Mesenchymal stem cell (in vitro differentiated cells and primary cell): Measurements from ENCODE around the gene FEZF2.

ENCODE experiments used
- DNase-seq: peaks from one replicate; pipeline ENCODE4 v3.0.0-alpha.2; 2013
- H2AFZ ChIP-seq: one replicate; pipeline ENCODE4 v1.6.1; 2013; ENCODE audit warnings: low read depth, mild to moderate bottlenecking, control low read depth, inconsistent platforms, low read length, moderate library complexity
- H2AK5ac ChIP-seq: 2 replicates; pipeline ENCODE4 v1.6.1; 2013; ENCODE audit warnings: low read length, moderate library complexity, mild to moderate bottlenecking, inconsistent platforms; ENCODE audit not compliant: severe bottlenecking
- H2BK120ac ChIP-seq: one replicate; pipeline ENCODE4 v1.6.1; 2013; ENCODE audit warnings: low read depth, mild to moderate bottlenecking, inconsistent platforms, low read length, moderate library complexity
- H2BK12ac ChIP-seq, 2 experiments: one replicate each; pipeline ENCODE4 v1.6.1; 2013; ENCODE audit warnings: inconsistent platforms in 2 of 2, low read length in 2 of 2, mild to moderate bottlenecking in 2 of 2, moderate library complexity in 2 of 2, control low read depth in 1 of 2
- H2BK15ac ChIP-seq: one replicate; pipeline ENCODE4 v1.6.1; 2013; ENCODE audit warnings: mild to moderate bottlenecking, low read depth, inconsistent platforms; ENCODE audit not compliant: poor library complexity, severe bottlenecking
- H2BK5ac ChIP-seq: 2 replicates; pipeline ENCODE4 v1.6.1; 2013; ENCODE audit warnings: low read depth, mild to moderate bottlenecking, low read length, control low read depth, inconsistent platforms; ENCODE audit not compliant: poor library complexity, severe bottlenecking
- H3K14ac ChIP-seq, 2 experiments: one replicate each; pipeline ENCODE4 v1.6.1; 2013; ENCODE audit warnings: inconsistent platforms in 2 of 2, low read length in 2 of 2, control low read depth in 1 of 2, mild to moderate bottlenecking in 1 of 2, moderate library complexity in 1 of 2
- H3K18ac ChIP-seq, 2 experiments: one replicate each; pipeline ENCODE4 v1.6.1; 2013; ENCODE audit warnings: inconsistent platforms in 2 of 2, low read length in 2 of 2, control low read depth in 1 of 2, low read depth in 1 of 2, mild to moderate bottlenecking in 1 of 2
- H3K23ac ChIP-seq, 2 experiments: one replicate each; pipeline ENCODE4 v1.6.1; 2013; ENCODE audit warnings: inconsistent platforms in 2 of 2, low read length in 2 of 2, mild to moderate bottlenecking in 2 of 2, moderate library complexity in 2 of 2, control low read depth in 1 of 2
- H3K27ac ChIP-seq: 2 replicates; pipeline ENCODE4 v1.5.1; 2013; ENCODE audit warnings: mild to moderate bottlenecking, moderate library complexity, low read length, control low read depth, inconsistent platforms; ENCODE audit not compliant: poor library complexity, severe bottlenecking
- H3K27me3 ChIP-seq, 2 experiments: 2 replicates each; pipeline versions ENCODE4 v1.6.1 to v1.7.0; 2013; ENCODE audit warnings: low read length in 2 of 2, mild to moderate bottlenecking in 2 of 2, moderate library complexity in 2 of 2, control low read depth in 1 of 2, inconsistent platforms in 1 of 2; ENCODE audit not compliant: control insufficient read depth in 1 of 2, insufficient read depth in 1 of 2
- H3K36me3 ChIP-seq, 2 experiments: 2 replicates each; pipeline versions ENCODE4 v1.6.1 to v1.7.0; 2013; ENCODE audit warnings: low read length in 2 of 2, control low read depth in 1 of 2, inconsistent platforms in 1 of 2, low read depth in 1 of 2, mild to moderate bottlenecking in 1 of 2; ENCODE audit not compliant: insufficient read depth in 2 of 2, control insufficient read depth in 1 of 2
- H3K4ac ChIP-seq, 2 experiments: one replicate each; pipeline ENCODE4 v1.6.1; 2013; ENCODE audit warnings: inconsistent platforms in 2 of 2, low read length in 2 of 2, mild to moderate bottlenecking in 2 of 2, moderate library complexity in 2 of 2, control low read depth in 1 of 2, low read depth in 1 of 2
- H3K4me1 ChIP-seq: 2 replicates; pipeline ENCODE4 v1.6.1; 2013; ENCODE audit warnings: low read depth, low read length, control low read depth; ENCODE audit not compliant: control insufficient read depth, insufficient read depth
- H3K4me2 ChIP-seq: 2 replicates; pipeline ENCODE4 v1.6.1; 2013; ENCODE audit warnings: low read length, mild to moderate bottlenecking, inconsistent platforms; ENCODE audit not compliant: poor library complexity, severe bottlenecking
- H3K4me3 ChIP-seq, 2 experiments: 2 replicates each; pipeline versions ENCODE4 v1.5.1 to v1.7.0; 2013; ENCODE audit warnings: low read length in 2 of 2, mild to moderate bottlenecking in 2 of 2, control low read depth in 1 of 2, low read depth in 1 of 2; ENCODE audit not compliant: insufficient read depth in 1 of 2
- H3K79me1 ChIP-seq: replicated peaks from 2 replicates; pipeline ENCODE4 v1.6.1; 2013; ENCODE audit warnings: mild to moderate bottlenecking, control low read depth, low read length, inconsistent platforms; ENCODE audit not compliant: poor library complexity, severe bottlenecking
- H3K9ac ChIP-seq: 2 replicates; pipeline ENCODE4 v1.7.0; 2013; ENCODE audit warnings: mild to moderate bottlenecking, low read length, moderate library complexity
- H3K9me3 ChIP-seq: 2 replicates; pipeline ENCODE4 v1.7.0; 2013; ENCODE audit warnings: mild to moderate bottlenecking, low read length; ENCODE audit not compliant: control insufficient read depth
- H4K8ac ChIP-seq: one replicate; pipeline ENCODE4 v1.6.1; 2013; ENCODE audit warnings: inconsistent platforms, mild to moderate bottlenecking, low read length, moderate library complexity
- H4K91ac ChIP-seq: one replicate; pipeline ENCODE4 v1.6.1; 2013; ENCODE audit warnings: mild to moderate bottlenecking, low read length, inconsistent platforms
- WGBS: methylation state at CpG from one replicate; pipeline ENCODE4 v1.1.7; 2013; ENCODE audit warnings: mixed read lengths; 5-methylcytosine and 5-hydroxymethylcytosine counted together

Gene FEZF2

GRCh38 chr3:62414786-62415185, 41.4 kb upstream of the FEZF2 start:
- no peak overlapping the region for H2BK5ac ChIP-seq
- H3K4me2 ChIP-seq: no peak overlapping the region
- DNase-seq: no peak
- H3K36me3 ChIP-seq: no peaks in the 10 kb centered on the region
- no peak overlapping the region for H3K4ac ChIP-seq
- no peak overlapping the region for H4K91ac ChIP-seq
- no peak overlapping the region for H3K18ac ChIP-seq
- no peak overlapping the region for H3K23ac ChIP-seq
- no peak overlapping the region for H3K14ac ChIP-seq
- H3K79me1 ChIP-seq: no peaks in the 10 kb centered on the region
- H4K8ac ChIP-seq: no peak overlapping the region
- no peaks in the 10 kb centered on the region for H3K9me3 ChIP-seq
- no peak overlapping the region for H3K9ac ChIP-seq
- no peak overlapping the region for H3K27ac ChIP-seq
- no peak overlapping the region for H2BK12ac ChIP-seq
- no peak overlapping the region for H2AK5ac ChIP-seq
- no peak overlapping the region for H3K4me3 ChIP-seq
- no peak overlapping the region for H2BK120ac ChIP-seq
- H2AFZ ChIP-seq: no peak overlapping the region
- H2BK15ac ChIP-seq: no peak overlapping the region
- peaks cover 6 to 13% of the 10 kb centered on the region in 2 experiments for H3K27me3 ChIP-seq
- 42% methylated on average over 7 of the region's 11 CpGs for WGBS
- H3K4me1 ChIP-seq: peaks cover 1% of the 10 kb centered on the region

DNA sequence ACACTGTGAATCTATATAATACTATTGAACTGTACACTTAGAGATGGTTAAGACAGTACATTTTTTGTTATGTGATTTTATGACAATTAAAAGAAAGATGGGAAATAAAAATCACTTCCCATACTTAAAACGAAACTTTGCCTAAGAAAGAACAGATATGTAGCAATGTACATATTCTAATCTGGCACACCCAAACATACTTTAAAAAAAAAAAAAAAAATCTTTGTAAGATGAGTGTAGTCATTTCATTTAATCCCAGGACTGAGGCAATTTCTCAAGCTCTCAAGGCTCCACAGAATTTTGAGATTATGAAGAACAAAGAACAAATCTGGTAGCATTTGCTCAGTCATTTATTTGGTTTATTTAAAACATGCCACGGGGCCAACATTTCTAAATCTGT, 40.3 kb upstream of the FEZF2 start:
- 78% methylated on average over 1 of the region's 2 CpGs for WGBS
- H3K36me3 ChIP-seq: no peaks in the 10 kb centered on the region
- H3K4ac ChIP-seq: no peak overlapping the region
- H3K18ac ChIP-seq: no peak overlapping the region
- no peak overlapping the region for H3K14ac ChIP-seq
- H2BK15ac ChIP-seq: no peak overlapping the region
- H2BK120ac ChIP-seq: no peak overlapping the region
- no peak overlapping the region for H2BK5ac ChIP-seq
- H3K4me1 ChIP-seq: peaks cover 1% of the 10 kb centered on the region
- H3K23ac ChIP-seq: no peak overlapping the region
- H3K9ac ChIP-seq: no peak overlapping the region
- H3K79me1 ChIP-seq: no peaks in the 10 kb centered on the region
- DNase-seq: no peak
- H3K27ac ChIP-seq: no peak overlapping the region
- no peak overlapping the region for H3K4me2 ChIP-seq
- peaks cover 6 to 18% of the 10 kb centered on the region in 2 experiments for H3K27me3 ChIP-seq
- no peak overlapping the region for H2AFZ ChIP-seq
- no peaks in the 10 kb centered on the region for H3K9me3 ChIP-seq
- H4K8ac ChIP-seq: no peak overlapping the region
- no peak overlapping the region for H2AK5ac ChIP-seq
- H4K91ac ChIP-seq: no peak overlapping the region
- no peak overlapping the region for H2BK12ac ChIP-seq
- H3K4me3 ChIP-seq: no peak overlapping the region

- 17% methylated on average over 1 of the region's 2 CpGs for WGBS
Observed at GRCh38 chr3:62406945-62407344, 33.6 kb upstream of the FEZF2 start.

GRCh38 chr3:62405566-62405965, 32.2 kb upstream of the FEZF2 start:
- peaks cover 0 to 21% of the 10 kb centered on the region in 2 experiments for H3K27me3 ChIP-seq
- H3K36me3 ChIP-seq: no peaks in the 10 kb centered on the region
- no peaks in the 10 kb centered on the region for H3K4me1 ChIP-seq
- H3K9ac ChIP-seq: no peak overlapping the region
- no peak overlapping the region for H2BK5ac ChIP-seq
- no peak overlapping the region for H2BK15ac ChIP-seq
- no peak overlapping the region for H3K4me2 ChIP-seq
- H3K79me1 ChIP-seq: no peaks in the 10 kb centered on the region
- H3K9me3 ChIP-seq: no peaks in the 10 kb centered on the region
- no peak overlapping the region for H4K91ac ChIP-seq
- H3K18ac ChIP-seq: no peak overlapping the region
- no peak overlapping the region for H3K4me3 ChIP-seq
- H2BK12ac ChIP-seq: no peak overlapping the region
- H2BK120ac ChIP-seq: no peak overlapping the region
- H2AK5ac ChIP-seq: no peak overlapping the region
- no peak overlapping the region for H2AFZ ChIP-seq
- 77% methylated on average over 6 of the region's 6 CpGs for WGBS
- H3K23ac ChIP-seq: no peak overlapping the region
- H3K27ac ChIP-seq: no peak overlapping the region
- no peak overlapping the region for H3K4ac ChIP-seq
- DNase-seq: no peak
- H3K14ac ChIP-seq: no peak overlapping the region
- H4K8ac ChIP-seq: no peak overlapping the region

More at GRCh38 chr3:62406945-62407344, 33.6 kb upstream of the FEZF2 start:
- Histone ChIP-seq H3K4ac (no peak overlapping the region), H3K27me3 (peaks cover 0 to 21% of the 10 kb centered on the region in 2 experiments), H2BK120ac (no peak overlapping the region), H2BK5ac (no peak overlapping the region), H3K18ac (no peak overlapping the region), H3K36me3 (no peaks in the 10 kb centered on the region), H2BK15ac (no peak overlapping the region), H3K23ac (no peak overlapping the region), H3K27ac (no peak overlapping the region), H3K14ac (no peak overlapping the region), H4K8ac (no peak overlapping the region), H3K79me1 (no peaks in the 10 kb centered on the region), H2BK12ac (no peak overlapping the region), H3K9me3 (no peaks in the 10 kb centered on the region), H2AFZ (no peak overlapping the region), H3K9ac (no peak overlapping the region), H3K4me1 (no peaks in the 10 kb centered on the region), H3K4me3 (no peak overlapping the region), H4K91ac (no peak overlapping the region), H3K4me2 (no peak overlapping the region), H2AK5ac (no peak overlapping the region)
- DNase-seq: no peak
